ENCODE data around the gene MYO1F.
"Not testable (repeated sequence)": the region's sequence is repeated elsewhere in the genome, so short reads cannot be mapped to it uniquely, and the experiment has no call there.

MYO1F gene

DNA sequence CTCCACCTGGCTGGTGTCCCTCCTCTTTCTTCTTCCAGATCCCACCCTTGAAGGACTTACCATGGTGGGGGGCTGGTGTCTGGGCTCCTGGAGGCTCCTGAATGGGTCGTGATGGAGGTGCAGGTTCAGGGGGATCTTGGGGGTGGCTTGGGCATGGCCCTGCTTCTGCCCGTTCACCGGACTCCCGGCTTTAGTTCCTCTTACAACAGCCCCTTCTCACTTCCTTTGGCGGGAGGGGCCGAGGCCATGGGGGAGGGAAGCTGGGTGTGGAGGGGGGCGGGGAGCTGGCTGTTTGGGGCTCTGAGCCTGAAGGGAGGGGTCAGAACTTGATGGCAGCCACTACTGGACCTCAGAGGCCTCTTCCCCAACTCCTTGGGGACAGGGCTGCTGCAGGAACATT is at the start of gene MYO1F:
TSS of gene MYO1F (minus strand) at position 196 of the 400 bp plus-strand sequence. CDS start at position 63, 133 bp downstream.
- DNase-seq (ENCODE audit: low spot score): no peak

DNA sequence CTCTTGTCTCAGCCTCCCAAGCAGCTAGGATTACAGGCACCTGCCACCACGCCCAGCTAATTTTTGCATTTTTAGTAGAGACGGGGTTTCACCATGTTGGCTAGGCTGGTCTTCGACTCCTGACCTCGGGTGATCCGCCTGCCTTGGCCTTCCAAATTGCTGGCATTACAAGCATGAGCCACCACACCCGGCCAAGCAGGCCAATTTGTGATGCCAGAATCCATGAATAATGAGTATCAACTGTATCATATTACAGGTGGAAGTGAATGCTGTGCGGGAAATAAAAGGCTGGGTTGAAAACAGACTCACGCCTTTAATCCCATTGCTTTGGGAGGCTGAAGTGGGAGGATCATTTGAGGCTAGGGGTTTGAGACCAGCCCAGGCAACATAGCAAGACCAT is 49.6 kb upstream of the MYO1F start:
- DNase-seq (ENCODE audit: low spot score): no peak

DNA sequence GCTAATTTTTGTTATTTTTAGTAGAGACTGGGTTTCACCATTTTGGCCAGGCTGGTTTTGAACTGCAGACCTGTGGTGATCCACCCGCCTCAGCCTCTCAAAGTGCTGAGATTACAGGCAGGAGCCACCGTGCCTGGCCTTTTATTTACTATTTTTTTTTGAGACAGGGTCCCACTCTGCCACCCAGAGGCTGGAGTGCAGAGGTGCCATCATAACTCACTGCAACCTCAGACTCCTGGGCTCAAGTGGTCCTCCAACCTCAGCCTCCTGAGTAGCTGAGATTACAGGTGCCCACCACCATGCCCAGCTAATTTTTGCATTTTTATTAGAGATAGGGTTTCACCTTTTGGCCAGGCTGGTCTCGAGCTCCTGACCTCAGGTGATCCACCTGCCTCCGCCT is 45.6 kb upstream of the MYO1F start:
- DNase-seq (ENCODE audit: low spot score): not testable (repeated sequence)

DNA sequence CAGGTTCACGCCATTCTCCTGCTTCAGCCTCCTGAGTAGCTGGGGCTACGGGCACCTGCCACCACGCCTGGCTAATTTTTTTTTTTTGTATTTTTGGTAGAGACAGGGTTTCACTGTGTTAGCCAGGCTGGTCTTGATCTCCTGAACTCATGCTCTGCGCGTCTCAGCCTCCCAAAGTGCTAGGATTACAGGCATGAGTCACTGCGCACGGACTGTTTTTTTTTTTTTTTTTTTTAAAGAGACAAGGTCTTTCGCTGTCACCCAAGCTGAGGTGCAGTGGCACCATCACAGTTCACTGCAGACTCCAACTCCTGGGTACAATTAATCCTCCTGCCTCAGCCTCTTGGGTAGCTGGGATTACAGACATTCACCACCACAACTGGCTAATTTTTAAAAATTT is 41.5 kb upstream of the MYO1F start:
- no peak for DNase-seq (ENCODE audit: low spot score)

DNA sequence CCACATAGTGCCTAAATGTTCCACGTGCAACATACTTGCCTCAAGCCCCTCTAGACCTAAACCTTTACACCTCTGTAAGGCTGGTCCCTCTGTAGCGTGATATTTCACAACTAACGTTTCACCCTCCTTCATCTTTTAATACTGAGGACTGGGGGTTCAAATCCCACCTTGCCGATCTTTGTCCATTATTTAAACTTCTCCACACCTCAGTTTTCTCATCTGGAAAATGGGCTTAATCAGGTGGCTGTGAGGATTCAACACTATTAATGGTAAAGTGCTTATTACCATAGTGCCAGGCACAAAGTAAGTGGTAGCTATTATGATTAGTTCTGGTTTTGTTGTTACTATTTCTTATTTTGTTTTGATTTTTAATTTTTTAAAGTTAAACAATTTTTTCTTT is 40.7 kb upstream of the MYO1F start:
- DNase-seq (ENCODE audit: low spot score): no peak

DNA sequence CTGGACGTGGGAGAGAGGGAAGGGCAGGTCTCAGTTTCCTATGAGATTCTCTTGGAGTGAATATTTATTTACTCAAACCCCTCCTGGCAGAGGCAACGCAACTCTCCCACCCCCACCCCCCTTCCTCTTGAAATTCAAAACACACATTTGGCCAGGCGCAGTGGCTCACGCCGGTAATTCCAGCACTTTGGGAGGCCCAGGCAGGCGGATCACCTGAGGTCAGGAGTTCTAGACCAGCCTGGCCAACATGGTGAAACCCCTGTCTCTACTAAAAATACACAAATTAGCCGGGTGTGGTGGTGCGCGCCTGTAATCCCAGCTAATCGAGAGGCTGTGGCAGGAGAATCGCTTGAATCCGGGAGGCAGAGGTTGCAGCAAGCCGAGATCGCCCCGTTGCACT is 40.1 kb upstream of the MYO1F start:
- not testable (repeated sequence) for DNase-seq (ENCODE audit: low spot score)

DNA sequence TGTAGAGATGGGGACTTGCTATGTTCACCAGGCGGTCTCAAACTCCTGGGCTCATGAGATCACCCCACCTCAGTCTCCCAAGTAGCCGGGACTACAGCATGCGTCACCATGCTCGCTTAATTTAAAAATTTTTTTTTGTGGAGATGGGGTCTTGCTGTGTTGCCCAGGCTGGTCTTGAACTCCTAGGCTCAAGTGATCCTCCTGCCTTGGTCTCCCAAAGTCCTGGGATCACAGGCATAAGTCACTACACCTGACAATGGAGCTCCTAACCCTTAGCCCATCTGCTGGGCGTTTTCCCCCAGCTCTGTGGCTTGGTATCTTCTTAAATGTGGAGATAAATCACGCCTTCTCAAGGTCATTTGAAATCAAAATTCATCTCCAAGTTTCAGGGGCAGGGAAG is 39.6 kb upstream of the MYO1F start:
- DNase-seq (ENCODE audit: low spot score): no peak

DNA sequence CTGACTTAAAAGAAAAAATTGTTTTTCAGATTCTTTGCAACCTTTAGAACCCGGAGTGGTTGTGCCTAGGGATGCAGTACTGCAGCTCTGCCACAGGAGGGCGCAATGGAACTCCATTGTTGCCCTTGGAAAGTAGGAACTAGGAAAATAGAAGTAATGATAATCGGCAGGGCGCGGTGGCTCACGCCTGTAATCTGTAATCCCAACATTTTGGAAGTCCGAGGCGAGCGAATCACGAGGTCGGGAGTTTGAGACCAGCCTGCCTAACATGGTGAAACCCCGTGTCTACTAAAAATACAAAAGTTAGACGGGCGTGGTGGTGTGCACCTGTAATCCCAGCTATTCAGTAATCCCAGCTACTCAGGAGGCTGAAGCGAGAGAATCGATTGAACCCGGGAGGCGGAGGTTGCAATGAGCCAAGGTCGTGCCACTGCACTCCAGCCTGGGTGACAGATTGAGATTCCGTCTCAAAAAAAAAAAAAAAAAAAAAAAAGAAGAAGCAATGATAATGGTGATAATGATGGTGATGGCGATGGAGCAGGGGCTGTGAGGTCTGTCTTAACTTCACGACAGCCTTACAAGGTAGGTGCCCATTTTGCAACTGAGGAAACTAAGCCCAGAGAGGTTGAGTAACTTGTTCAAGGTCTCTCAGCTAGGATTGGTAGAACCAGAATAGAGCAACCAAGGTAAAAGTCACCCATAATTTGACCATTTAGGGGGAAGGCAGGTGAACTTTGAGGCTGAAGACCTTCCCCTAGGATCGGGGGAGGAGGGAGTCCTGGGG is 38.8 kb upstream of the MYO1F start:
- peak; percentile 79 for DNase-seq (ENCODE audit: low spot score)

DNA sequence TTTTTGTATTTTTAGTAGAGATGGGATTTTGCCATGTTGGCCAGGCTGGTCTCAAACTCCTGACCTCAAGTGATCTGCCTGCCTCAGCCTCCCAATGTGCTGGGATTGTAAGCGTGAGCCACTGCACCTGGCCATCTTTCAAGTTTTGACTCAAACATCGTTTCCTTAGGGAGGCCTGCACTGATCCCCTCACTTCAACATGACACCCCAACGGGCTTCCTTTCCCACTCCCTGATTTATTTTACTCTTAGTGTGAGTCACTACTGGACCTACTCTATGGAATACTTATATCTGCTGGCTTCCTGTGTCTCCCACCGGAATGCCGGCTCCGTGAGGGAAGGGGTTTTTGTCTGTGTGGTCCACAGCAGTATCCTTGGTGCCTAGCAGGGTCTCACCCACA is 37.8 kb upstream of the MYO1F start:
- DNase-seq (ENCODE audit: low spot score): no peak

DNA sequence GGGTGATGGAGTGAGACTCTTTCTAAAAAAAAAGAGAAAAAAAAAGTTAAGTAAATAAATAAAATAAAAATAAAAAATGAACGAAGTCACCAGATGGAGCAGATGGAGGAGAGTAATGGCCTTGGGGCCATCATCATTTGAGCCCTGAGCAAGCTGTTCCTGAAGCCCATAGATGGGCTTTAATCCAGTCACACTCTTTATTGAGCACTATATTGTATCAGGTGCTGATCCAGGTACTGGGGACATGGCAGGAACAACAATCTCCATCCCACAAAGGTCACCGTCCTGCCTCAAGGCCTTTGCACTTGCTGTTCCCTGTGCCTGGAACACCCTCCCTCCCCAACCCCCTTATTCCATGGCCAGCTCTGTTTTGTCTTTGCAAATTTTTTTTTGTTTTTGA is 37.2 kb upstream of the MYO1F start:
- DNase-seq (ENCODE audit: low spot score): no peak

DNA sequence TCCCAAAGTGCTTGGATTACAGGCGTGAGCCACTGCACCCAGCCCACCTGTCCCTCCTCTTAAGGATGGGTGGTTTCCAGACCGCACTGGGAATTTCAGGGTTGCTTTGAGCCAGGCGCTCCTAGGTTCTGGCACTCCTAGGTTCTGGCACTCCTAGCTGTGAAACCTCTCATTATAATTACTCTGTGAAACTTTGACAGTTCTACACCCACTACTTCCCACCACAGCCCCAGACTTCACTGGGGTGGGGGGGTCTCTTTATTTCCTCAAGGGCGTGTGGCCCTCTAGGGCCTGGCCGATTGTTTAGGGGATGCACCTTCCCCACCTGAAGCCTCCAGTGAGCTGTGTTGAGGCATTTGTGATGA is 35.5 kb upstream of the MYO1F start:
- no peak for DNase-seq (ENCODE audit: low spot score)

DNA sequence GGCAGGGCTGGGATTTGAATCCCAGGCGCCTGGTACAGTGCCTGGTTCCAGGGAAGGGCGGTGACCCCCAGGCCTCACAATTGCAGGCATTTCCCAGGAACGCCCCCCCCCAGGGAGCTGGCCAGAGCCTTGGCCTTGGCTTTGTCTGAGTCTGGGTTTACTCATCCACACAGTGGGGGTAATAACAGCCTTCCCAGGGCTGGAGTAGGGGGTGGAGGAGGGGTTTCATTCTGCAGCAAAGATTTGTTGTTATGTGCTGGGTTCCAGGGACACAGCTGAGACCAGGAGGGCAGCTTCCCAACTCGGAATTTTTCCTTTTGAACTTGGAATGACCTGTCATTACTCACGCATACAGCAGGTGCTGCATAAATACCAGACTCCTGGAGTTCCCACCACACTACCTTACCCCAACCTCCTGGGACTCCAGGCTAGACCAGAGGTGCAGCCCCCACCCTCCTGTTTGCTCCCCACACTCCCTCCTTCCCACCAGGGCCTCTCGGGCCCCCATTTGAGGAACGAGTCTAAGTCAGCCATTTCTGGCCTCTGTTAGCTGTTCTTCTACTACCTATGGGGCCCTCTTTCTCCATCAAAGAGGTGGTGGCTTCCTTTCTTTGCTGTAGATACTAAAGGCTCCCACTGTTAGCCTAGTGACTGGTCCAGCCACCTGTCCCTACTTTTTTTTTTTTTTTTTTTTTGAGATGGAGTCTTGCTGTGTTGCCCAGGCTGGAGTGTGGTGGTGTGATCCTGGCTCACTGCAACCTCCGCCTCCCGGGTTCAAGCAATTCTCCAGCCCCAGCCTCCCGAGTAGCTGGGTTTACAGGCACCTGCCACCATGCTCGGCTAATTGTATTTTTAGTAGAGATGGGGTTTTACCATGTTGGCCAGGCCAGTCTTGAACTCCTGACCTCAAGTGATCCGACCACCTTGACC is 34.9 kb upstream of the MYO1F start:
- peak; percentile 64 for DNase-seq (ENCODE audit: low spot score)

DNA sequence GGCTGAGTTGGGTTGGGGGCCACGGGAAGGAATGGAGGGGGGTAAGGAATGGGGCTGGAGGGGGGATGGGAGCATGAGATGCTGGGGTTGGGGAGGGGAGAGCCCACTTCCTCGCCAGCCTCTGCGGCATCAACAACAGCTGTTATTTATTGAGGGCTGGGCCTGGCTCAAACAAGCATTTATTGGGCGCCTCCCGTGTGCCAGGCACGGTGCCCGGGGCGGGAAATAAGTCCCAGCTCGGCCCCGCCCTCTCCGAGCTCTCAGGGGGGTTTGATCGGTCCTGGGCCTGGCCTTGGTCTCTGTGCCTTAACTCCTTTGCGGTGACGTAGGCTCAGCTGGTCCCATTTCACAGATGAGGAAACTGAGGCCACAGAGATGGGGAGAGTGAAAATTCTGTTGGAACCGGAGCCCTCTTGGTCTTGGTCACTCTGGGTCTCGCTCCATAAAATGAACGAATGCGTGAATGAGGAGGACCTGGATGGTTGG is 34.2 kb upstream of the MYO1F start:
- DNase-seq (ENCODE audit: low spot score): no peak

DNA sequence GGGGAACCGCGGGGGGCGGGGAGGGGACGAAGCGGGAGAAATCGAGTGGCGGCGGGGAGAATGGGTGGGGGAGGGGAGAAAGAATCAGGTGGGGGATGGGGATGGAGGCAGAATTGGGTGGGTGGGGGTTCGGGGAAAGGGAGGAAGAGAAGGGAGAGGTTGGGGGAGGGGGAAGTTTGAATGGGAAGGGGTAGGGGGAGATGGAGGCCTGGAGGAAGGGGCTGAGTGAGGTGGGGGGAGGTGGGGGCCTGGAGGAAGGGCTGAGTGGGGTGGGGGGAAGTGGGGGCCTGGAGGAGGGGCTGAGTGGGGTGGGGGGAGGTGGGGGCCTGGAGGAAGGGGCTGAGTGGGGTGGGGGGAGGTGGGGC is 33.7 kb upstream of the MYO1F start:
- DNase-seq (ENCODE audit: low spot score): no peak

DNA sequence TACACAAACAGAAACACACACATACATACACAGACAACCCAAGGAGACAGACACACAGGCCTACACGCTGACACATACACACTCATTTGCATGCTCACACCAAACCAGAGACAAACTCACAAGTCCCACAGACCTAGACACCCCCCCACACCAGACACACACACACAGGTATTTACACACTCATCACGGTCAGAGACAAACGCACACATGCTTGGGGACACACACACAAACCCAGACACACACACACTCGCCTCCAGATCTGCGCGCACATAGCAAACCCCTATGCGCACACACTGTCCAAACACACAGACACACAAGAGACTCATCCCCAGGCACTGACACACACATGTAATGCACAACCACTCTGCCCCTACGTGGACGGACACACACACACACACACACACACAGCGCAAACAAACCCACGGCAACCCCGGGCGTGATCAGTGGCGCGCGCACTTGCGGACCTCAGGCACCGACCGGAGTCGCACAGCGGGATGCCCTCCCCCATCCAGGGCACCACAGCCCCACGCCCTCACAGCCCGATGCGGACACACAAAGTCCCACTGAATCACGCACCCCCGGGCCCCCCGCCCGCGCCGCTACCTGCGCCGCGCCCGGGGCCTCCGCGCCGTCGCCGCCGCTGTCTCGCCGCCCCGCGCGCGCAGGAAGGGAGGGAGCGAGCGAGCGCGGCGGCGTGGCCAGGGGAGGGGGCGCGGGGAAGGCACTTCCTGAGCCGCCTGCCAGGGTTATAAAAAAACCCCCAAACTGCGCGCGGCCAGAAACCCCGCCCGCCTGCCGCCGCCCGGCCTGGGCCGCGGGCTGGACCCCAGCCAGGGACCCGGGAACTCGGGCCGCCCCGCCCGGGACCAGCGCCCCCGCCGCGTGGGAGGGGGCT is 33.0 kb upstream of the MYO1F start, which contains the start of gene ADAMTS10:
TSS of gene ADAMTS10 (minus strand) at position 675 of the 895 bp plus-strand sequence. CDS start 5,005 bp downstream, outside the sequence.
- DNase-seq (ENCODE audit: low spot score): peak; percentile 62

DNA sequence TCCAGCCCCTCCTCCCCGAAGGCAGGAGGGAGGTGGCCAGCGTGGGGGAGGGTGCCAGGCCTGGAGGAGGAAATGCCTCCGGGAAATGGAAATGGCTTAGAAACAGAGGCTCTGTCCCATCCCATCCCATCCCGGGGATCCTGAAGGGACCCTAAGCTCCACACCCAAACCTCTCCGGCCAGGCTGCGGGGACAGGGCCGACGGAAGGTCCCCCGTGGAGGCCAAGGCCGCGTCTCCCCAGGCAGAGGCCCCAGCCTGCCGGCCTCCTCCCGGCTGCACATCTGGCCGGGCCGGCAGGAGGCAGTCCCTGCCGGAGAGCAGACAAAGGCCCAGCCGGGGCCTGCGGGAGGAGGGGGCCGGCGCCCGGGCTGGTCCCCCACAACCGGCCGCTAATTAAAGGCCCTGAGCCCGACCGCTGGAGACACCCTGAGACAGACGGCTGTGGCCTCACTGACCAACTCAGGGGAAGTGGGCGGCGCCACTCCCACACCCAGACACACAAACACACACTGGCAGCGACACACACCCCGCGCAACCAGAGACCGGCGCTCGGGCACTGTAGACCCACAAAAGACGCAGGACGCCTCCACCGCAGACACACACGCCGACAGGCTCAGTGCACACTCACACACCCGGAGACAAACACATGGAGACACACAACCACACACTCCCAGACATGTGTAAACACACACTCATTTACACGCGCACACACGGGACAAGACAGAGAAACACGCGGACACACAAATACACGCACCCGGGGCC is 32.2 kb upstream of the MYO1F start:
- peak; percentile 80 for DNase-seq (ENCODE audit: low spot score)

DNA sequence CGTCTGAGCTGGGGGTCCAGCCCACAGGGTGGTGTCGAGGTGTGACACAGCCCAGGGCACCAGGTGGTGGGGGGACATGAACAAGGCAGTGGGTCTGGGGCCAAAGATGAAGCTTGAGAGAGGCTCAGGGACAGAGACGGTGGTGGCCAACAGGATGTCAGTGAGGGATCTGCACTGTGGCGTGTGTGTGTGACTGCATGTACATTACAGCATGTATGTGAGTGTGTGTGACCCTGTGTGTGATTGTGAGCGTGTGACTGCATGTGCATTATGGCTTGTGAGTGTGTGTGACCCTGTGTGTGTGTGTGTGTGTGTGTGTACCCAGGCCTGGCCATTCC is 31.7 kb upstream of the MYO1F start:
- DNase-seq (ENCODE audit: low spot score): no peak

DNA sequence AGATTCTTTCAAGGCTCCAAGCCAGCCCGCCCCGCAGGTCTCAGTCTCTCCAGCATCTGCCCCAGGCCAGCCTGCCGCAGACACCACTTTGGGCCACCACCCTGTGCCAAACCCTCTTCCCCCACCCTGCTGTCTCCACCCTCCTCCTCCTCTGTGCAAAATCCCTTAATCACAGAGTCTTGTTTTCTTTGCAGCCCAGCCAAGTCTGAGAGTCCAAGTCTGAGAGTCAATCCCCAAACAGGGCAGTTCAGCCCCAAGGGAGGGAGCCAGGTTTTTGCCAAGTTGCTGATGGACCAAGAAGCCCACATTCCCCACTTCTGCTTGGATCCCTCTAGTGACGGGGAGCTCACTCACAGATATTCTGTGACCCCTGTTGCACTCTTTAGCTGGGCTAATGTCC is 30.1 kb upstream of the MYO1F start:
- peak; percentile 74 for DNase-seq (ENCODE audit: low spot score)

DNA sequence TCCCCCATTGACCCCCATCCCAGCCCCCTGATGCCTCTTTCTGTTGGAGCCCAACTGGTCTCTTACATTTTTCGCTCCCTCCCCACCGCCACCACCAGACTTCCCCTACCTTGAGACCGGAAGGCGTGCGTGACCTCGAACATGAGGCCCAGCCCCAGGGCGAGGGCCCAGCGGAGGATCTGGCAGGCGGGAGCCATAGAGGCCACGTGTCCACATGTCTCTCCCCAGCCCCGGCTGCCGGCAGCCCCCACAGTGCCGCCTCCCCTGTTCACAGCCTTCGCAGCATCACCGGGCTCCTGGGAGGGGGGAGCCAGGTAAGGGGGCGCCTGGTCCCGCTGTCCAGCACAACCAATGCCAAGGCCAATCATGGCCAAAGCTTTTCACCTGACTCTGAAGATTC is 28.3 kb upstream of the MYO1F start:
- DNase-seq (ENCODE audit: low spot score): no peak

DNA sequence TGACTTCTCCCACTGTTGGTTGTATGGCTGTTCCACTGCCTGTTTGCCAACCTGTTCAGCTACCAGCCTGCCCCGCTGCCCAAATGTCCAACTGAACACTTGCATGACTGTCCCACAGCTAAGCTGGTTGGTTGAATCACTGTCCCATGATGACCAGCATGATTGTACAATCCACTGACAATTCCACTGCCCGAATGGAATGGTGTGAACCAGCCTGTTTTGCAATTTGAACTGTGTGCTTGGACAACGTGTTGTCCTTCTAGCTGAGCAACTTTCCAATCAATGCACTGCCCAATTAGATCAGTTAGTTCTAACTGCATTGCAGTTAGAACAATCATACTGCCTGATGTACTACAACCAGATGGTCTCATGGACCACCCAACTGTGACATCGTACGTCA is 24.6 kb upstream of the MYO1F start:
- DNase-seq (ENCODE audit: low spot score): no peak

DNA sequence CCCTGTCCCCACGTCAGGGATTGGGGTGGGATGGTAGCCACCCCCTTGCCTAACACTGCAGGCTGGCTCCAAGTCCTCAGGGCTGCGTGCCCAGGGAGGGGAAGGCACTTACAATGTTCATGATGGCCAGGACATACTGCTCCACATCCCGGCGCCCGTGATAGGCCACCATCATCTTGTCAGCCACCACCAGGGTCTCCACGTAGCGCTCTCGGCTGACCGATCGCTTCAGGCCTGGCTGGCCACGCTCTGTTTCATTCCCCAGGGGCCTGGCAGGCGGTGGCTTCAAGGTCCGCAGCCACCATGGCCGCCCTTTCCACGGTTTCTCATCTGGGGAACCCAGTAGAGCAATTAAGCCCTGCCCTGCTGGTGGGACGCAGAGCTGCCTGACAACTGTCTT is 23.6 kb upstream of the MYO1F start:
- no peak for DNase-seq (ENCODE audit: low spot score)

Data from AG08396 (cell line).